GM08714 (cell line): Measurements from ENCODE around the gene ETV6.
A peak's percentile ranks its signal among the peaks of the same experiment; 100 is the strongest.
"Not testable (repeated sequence)": the region's sequence is repeated elsewhere in the genome, so short reads cannot be mapped to it uniquely, and the experiment has no call there.

ENCODE experiments used
- H3K4me3 ChIP-seq: fragments of 200-500 bp; sonication (Bioruptor generic); 2 replicates; pipeline ENCODE4 v1.5.1; 2014; ENCODE audit warnings: mild to moderate bottlenecking, low read length, inconsistent platforms
- ZNF274 ChIP-seq: IDR thresholded peaks from 2 replicates; pipeline ENCODE4 v1.6.1; 2012; ENCODE audit warnings: mild to moderate bottlenecking, low read depth, low read length

Gene ETV6

DNA sequence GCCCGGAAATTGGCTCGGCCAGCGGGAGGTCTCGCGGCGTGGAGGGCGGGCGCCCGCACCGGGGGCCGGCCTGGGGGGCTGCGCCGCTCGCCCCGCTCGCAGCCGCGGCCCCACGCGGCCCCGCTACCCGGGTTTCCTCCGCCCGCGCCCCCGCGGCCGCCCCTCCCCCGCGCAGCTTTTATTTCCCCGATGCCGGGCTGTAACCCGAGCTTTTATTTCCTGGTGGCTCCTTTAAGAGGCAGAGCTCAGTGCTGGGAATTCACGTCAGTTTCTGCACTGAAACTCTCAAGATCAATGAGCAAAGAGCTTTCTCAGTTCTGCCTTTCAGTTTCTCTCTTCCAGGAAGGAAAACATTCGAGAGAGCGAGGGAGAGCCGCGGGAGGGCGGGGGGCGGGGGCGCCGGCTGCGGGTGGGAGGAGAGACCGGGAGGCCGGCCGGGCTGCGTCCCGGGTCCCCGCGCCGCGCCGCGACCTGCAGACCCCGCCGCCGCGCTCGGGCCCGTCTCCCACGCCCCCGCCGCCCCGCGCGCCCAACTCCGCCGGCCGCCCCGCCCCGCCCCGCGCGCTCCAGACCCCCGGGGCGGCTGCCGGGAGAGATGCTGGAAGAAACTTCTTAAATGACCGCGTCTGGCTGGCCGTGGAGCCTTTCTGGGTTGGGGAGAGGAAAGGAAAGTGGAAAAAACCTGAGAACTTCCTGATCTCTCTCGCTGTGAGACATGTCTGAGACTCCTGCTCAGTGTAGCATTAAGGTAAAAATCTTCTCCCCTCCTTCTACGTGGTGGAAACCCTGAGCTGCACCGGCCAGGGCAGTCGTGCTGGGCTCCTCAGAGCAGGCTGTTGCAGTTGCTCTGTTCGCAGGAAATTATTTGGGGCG, at the start of gene ETV6:
ETV6 (plus strand) TSS at position 262 of the 873 bp plus-strand sequence; CDS start at position 716, 454 bp downstream.
- TF ChIP-seq ZNF274 = no peak

DNA sequence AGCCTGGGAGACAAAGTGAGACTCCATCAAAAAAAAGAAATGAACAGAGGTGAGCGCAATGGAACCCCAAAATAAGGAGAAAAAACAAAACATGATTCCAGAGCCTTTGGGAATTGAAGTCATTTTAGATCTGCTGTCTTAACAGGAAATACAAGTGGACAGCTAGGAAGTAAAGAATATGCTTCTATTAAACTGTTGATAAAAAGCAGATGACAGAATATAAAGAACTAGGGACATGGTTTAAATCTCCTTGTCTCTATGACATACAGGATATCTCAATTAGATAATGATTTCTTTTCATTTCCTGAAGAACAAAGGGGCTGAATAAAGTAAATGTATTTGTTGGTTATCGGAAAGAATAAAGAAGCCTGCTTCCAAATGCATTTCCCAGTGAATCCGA, 49.3 kb upstream of the ETV6 start:
- H3K4me3 ChIP-seq = no peak overlapping the region
- TF ChIP-seq ZNF274 = no peak

More for the DNA sequence above, at the start of gene ETV6:
- H3K4me3 ChIP-seq = peak within 1 kb of the TSS; percentile 90

DNA sequence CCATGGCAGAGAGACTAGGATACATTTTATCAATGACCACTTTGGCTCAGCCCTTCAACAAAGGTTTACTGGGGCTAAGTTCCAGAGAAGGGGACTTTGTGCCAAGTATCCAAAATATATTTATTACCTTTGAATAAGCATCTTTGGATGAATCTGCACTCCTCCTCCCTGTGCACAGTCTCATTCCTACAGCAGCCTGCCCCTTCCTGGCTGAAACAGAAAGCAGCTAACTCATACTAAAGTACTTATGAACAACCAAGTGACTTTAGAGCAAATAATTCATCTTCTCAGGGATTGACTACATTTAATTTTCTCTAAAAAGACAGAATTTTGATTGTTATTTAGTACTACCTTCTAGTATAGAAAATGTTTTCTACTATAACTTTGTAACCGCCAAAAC, 47.8 kb upstream of the ETV6 start:
- no peak for TF ChIP-seq ZNF274
- H3K4me3 ChIP-seq = no peak overlapping the region

DNA sequence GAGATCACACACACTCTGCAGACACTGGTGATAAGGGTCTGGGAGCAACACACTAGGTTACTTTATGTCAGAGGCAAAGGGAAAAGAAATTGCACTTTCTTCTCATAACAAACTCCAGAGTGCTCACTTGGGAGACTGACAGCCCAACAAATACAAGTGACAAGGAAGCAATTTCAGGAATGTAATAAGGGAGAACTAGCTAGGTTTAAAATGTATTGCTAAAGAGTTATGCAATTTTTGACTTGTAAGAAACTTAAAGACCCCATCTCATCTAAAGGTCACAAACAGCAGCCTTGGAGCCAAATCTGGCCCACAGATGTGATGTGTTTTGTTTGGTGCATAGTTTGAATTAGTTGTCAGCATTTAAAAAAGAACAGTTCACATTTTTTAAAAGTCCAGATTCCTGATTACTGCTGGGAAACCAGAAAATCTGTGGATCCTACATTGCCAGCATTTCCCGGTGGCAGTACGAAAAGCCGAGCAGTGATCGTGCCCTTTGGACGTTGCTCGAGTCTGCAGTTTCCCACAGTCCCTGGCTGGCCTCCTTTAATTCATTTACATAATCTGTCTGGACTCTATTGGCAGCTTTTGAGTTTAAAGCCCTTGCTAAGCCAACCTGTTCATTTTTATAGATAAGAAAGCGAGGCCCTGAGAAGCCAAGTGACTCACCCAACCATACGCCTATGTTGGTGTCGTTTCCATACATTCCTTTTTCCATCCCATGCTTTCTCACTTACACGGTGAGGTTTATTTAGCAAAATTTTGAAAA, 42.0 kb upstream of the ETV6 start:
- H3K4me3 ChIP-seq = no peak overlapping the region
- TF ChIP-seq ZNF274 = no peak

DNA sequence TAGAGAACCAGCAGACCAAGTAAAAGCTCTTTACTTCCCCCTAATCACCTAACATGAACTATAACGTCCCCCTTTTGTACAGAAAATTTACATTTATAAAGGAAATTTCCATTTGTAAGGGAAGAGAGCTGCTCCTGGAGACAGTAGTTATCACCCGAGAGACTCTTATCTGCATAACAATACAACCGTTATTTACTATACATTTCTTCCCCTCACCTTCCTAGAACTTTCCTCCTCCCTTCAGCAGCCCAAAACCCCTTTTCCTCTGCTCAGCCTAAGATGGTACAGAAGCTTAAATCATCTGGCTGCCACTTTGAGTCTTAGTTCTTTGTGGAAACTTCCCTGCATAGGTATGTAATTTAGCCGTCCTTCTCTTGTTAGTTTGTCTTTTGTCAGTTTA, 40.4 kb upstream of the ETV6 start:
- no peak for TF ChIP-seq ZNF274
- H3K4me3 ChIP-seq = no peak overlapping the region

DNA sequence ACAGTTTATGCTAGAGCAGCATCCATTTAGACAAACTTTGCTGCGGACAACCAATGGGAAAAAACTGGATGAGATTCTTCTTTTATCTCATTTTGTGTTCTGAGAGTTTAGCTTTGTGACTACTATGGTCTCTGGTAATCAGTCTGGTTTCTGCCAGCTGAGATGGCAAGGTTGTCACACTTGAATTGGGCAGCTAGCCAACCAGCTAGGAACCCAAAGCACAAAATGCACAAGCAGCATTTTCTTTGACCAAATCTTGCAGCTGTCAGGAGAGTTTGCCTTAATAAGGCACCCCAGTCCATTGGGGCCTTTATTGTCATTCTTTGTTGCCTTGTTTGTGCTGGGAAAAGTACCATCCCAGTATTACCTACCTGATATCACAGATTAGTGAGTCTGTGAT, 34.0 kb upstream of the ETV6 start:
- no peak for TF ChIP-seq ZNF274
- H3K4me3 ChIP-seq = no peak overlapping the region

DNA sequence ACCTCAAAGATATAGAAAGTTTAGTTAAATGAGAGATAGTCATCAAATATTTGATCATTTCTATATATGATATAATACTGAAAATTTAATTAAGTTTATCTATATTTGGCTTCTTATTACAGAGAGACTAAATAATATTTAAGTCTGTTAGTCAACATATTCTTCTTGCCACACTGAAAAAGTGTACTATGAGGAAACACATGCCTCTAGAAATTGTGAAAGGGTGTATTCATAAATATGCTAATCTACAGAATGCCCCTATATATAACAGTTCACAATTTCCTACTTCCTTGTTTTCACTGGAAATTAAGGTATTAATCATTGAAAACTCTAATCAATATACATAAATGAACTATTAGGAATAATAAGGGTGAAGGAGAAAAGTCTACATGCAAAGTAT, 31.4 kb upstream of the ETV6 start:
- TF ChIP-seq ZNF274 = no peak

DNA sequence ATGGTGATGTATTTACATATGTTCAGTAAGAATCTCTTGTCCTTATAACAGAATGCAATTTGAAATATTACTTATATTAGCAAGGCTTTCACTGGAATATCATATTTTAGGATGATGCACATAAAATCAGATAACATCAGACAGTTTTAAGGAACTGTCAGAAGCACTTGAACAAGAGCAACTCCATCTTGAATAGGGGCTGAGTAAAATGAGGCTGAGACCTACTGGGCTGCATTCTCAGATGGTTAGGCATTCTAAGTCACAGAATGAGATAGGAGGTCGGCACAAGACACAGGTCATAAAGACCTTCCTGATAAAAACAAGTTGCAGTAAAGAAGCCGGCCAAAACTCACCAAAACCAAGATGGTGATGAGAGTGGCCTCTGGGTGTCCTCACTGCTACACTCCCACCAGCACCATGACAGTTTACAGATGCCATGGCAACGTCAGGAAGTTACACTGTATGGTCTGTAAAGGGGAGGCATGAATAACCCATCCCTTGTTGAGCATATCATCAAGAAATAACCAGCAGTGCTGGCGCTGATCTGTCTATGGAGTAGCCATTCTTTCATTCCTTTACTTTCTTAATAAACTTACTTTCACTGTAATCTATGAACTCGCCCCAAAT, 27.6 kb upstream of the ETV6 start:
- no peak overlapping the region for H3K4me3 ChIP-seq
- TF ChIP-seq ZNF274 = no peak

More for the DNA sequence above, 31.4 kb upstream of the ETV6 start:
- no peak overlapping the region for H3K4me3 ChIP-seq

DNA sequence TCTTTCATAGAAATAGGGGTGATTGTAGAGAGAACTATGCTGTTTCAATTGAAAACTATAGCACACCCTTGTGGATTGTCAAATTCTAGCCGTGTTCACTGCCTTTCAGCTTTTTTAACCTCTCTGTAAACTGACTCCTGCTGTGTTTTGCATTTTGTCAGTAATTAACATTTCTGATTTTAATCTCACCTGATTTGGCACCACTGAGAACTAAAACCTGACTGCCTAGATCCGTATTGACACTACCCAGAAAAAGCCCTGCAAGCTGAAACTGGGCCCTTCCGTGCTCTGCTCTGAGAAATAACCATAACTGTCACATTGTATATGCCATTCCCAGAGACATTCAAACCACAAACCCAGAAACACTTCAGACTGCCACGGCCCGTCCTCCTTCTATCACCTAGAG, 26.6 kb upstream of the ETV6 start:
- H3K4me3 ChIP-seq = no peak overlapping the region
- no peak for TF ChIP-seq ZNF274

DNA sequence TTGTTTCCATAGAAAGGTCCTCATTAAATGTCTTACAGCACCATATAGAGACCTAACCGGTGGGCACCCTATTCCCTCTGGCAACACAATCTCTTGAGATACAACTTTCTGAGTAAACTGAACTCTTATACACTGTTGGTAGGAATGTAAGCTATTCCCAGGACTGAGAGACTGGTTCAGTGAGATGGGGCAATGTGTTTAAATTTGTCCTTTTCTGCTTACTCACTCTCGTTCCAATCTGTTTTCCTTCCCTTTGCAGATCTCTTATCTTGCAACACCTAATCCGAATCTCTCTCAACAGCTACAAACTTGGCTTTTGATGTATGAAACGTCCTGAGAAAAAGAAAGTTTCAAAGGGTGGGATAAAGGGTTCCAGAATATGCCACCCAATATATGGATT, 26.1 kb upstream of the ETV6 start:
- TF ChIP-seq ZNF274 = no peak
- no peak overlapping the region for H3K4me3 ChIP-seq

DNA sequence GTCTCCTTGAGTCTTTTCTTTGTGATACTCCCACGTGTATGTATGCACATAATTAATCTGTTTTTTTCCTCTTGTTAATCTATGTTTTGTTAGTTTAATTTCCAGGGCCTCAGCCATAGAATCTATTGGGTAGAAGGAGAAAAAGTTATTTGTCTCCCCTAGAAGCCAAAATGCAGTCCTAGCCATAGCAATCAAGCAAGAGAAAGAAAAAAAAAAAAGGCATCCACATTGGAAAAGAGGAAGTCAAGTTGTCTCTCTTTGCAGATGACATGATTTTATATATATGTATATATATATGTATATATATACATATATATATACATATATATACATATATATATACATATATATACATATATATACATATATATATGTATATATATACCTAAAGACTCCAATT, 25.4 kb upstream of the ETV6 start:
- TF ChIP-seq ZNF274 = no peak

DNA sequence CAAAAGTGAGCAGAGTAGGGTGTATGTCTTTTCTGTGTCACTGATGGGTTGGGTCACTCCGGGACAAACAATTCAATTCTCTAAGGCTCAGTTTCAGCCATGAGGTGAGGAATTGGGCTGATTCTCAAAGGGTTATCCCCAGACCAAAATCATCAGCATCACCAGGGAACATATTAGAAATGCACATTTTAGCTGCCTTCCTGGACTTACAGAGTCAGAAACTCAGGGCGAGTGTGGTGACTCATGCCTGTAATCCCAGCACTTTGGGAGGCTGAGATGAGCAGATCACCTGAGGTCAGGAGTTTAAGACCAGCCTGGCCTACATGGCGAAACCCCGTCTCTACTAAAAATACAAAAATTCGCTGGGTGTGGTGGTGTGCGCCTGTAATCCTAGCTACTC, 21.8 kb upstream of the ETV6 start:
- H3K4me3 ChIP-seq = not testable (repeated sequence)

More for the DNA sequence above, 25.4 kb upstream of the ETV6 start:
- H3K4me3 ChIP-seq = no peak overlapping the region

DNA sequence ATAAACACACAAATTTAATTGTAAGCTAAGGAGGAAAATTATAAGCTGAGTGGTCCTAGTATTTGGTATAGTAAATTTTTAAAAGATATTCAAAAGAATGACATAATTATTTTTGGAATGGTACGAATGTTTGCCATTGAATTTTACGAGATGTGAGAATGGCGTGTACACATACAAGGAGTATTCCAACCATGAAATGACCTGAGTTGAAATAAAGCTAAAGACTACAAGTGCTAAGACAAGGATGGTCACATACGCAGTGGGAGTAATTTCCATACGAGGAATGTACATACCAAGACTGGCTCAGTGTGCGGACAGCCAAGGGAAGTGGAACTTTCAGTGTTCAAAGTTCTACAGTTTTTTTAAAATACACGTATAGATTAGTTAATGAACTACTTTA, 21.1 kb upstream of the ETV6 start:
- H3K4me3 ChIP-seq = no peak overlapping the region
- no peak for TF ChIP-seq ZNF274

DNA sequence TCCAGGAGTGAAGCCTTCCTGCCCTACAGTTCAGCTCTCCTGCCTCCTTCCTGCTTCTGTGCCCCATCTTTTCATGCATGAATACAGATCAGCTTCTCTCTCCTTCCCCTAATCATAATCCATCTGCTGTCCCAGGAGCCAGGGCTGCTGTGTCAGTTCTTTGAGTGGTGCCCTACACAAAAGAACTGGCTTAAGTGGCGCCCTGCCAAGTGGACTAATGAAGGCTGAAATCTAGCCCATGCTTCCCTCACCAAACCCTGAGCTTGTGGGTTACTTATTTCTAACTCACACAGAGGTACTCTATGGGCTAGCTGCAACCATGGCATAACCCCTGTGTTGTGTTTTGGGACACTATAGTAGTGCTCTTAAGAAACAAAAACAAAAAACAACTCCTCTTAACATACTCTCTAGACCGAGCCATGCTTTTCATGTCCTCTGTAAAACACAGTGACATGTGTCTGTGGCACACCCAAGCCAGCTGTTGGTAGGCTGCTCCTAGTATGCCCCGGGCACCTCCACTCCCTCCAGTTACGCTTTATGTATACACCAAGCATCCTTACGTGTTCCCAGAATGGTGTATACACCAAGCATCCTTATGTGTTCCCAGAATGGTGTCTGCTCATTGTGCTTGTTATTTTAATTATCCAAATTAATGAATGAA, 19.3 kb upstream of the ETV6 start:
- no peak for TF ChIP-seq ZNF274
- H3K4me3 ChIP-seq = no peak overlapping the region

DNA sequence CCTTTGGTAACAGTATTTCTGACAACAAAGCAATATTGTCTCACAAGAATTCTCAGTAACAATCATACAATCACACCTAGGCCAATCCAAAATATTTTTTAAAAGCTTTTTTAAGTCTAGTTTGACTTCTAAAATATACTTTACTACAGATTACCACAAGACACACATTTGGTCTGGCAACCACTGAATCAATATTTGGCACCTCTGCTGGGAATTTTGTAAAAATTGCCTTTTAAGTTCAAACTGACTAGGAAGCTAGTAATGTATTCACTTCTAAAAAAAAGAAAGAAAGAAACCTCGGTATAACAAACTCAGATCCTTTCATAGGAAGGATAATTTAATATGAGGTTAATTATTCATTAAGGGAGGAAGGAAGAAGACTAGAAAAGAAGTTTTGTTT, 18.2 kb upstream of the ETV6 start:
- no peak for TF ChIP-seq ZNF274
- no peak overlapping the region for H3K4me3 ChIP-seq

DNA sequence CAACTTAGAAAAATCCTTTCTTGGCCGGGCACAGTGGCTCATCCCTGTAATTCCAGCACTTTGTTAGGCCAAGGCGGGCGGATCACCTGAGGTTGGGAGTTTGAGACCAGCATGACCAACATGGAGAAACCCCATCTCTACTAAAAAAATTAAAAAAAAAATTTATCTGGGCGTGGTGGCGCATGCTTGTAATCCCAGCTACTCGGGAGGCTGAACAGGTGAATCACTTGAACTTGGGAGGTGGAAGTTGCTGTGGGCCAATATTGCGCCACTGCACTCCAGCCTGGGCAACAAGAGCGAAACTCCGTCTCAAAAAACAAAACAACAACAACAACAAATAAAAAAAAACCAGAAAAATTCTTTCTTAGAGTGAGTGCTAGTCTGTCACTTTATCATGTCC, 17.6 kb upstream of the ETV6 start:
- H3K4me3 ChIP-seq = not testable (repeated sequence)
